HEK293 (cell line): ENCODE data around the gene CADPS2.

Source experiments
- CTCF ChIA-PET: fragments of 350-600 bp; formaldehyde crosslinking; extraction: SDS; loops from one replicate; lab custom pipeline; 2021; ENCODE audit warnings: antibody characterized with exemption; lab: Yijun Ruan, JAX
- POLR2A ChIA-PET: fragments of 300-600 bp; formaldehyde crosslinking; extraction: SDS; loops from one replicate; lab custom pipeline; 2020; ENCODE audit warnings: antibody characterized with exemption, inconsistent platforms; lab: Yijun Ruan, JAX
- H3K27ac ChIP-seq: fragments of 200-500 bp; sonication (Bioruptor generic); 2 replicates; pipeline ENCODE4 v1.5.1; 2014; ENCODE audit warnings: low read depth, low read length, control low read depth, inconsistent platforms; ENCODE audit errors: extremely low read depth
- H3K36me3 ChIP-seq, 2 experiments: fragments of 200-500 bp in 1 of 2; sonication (Bioruptor generic) in 1 of 2; 1 replicate in 1 of 2; 2 replicates in 1 of 2; pipeline ENCODE4 v1.5.1; 2014 to 2017; ENCODE audit warnings: inconsistent platforms in 2 of 2, low read length in 2 of 2; ENCODE audit not compliant: control insufficient read depth in 2 of 2, insufficient read depth in 1 of 2
- H3K4me1 ChIP-seq: fragments of 200-500 bp; sonication (Bioruptor generic); 2 replicates; pipeline ENCODE4 v1.5.1; 2014; ENCODE audit warnings: mild to moderate bottlenecking, low read length, inconsistent platforms; ENCODE audit not compliant: control insufficient read depth, insufficient read depth
- H3K4me3 ChIP-seq: 2 replicates; pipeline ENCODE4 v1.5.1; 2011; ENCODE audit warnings: low read depth, mild to moderate bottlenecking, control low read depth, low read length, moderate library complexity
- H3K9me3 ChIP-seq: fragments of 200-500 bp; sonication (Bioruptor generic); 2 replicates; pipeline ENCODE4 v1.5.1; 2014; ENCODE audit warnings: low read depth, low read length, inconsistent platforms; ENCODE audit not compliant: control insufficient read depth, insufficient read depth
- CTCF ChIP-seq: fragments of 450-650 bp; formaldehyde crosslinking; IDR thresholded peaks from 2 replicates; pipeline ENCODE4 v1.5.1; 2016; ENCODE audit warnings: missing biosample characterization, missing genetic modification characterization
- MZF1 ChIP-seq: fragments of 450-650 bp; formaldehyde crosslinking; IDR thresholded peaks from 2 replicates; pipeline ENCODE4 v1.5.1; 2017; ENCODE audit warnings: missing biosample characterization, missing genetic modification characterization, borderline replicate concordance
- PBX3 ChIP-seq: sonication (generic); formaldehyde crosslinking; IDR thresholded peaks from 2 replicates; pipeline ENCODE4 v1.8.1; 2022; ENCODE audit warnings: mild to moderate bottlenecking, moderate library complexity, missing genetic modification reagents
- PRDM10 ChIP-seq: fragments of 450-650 bp; formaldehyde crosslinking; IDR thresholded peaks from 2 replicates; pipeline ENCODE4 v1.5.1; 2016; ENCODE audit warnings: missing biosample characterization, missing genetic modification characterization
- ZBTB11 ChIP-seq: fragments of 450-650 bp; formaldehyde crosslinking; conservative IDR thresholded peaks from 2 replicates; pipeline ENCODE4 v1.5.1; 2016; ENCODE audit warnings: low read depth, missing biosample characterization, missing genetic modification characterization
- ZBTB6 ChIP-seq: fragments of 450-650 bp; formaldehyde crosslinking; IDR thresholded peaks from 2 replicates; pipeline ENCODE4 v1.5.1; 2017; ENCODE audit warnings: missing biosample characterization, missing genetic modification characterization
- ZIC2 ChIP-seq: fragments of 450-650 bp; formaldehyde crosslinking; IDR thresholded peaks from 2 replicates; pipeline ENCODE4 v1.5.1; 2016; ENCODE audit warnings: missing biosample characterization, missing genetic modification characterization
- ZNF280C ChIP-seq: fragments of 450-650 bp; formaldehyde crosslinking; IDR thresholded peaks from 2 replicates; pipeline ENCODE4 v1.5.1; 2016; ENCODE audit warnings: missing biosample characterization, missing genetic modification characterization
- ZNF324 ChIP-seq: fragments of 450-650 bp; formaldehyde crosslinking; IDR thresholded peaks from 2 replicates; pipeline ENCODE4 v1.5.1; 2016; ENCODE audit warnings: missing biosample characterization, missing genetic modification characterization
- ZNF391 ChIP-seq: fragments of 450-650 bp; formaldehyde crosslinking; IDR thresholded peaks from 2 replicates; pipeline ENCODE4 v1.5.1; 2016; ENCODE audit warnings: low read depth, missing biosample characterization, missing genetic modification characterization, borderline replicate concordance
- ZNF416 ChIP-seq: fragments of 450-650 bp; formaldehyde crosslinking; IDR thresholded peaks from 2 replicates; pipeline ENCODE4 v1.5.1; 2016; ENCODE audit warnings: missing biosample characterization, missing genetic modification characterization
- ZNF510 ChIP-seq: fragments of 450-650 bp; formaldehyde crosslinking; IDR thresholded peaks from 2 replicates; pipeline ENCODE4 v1.5.1; 2018; ENCODE audit warnings: mild to moderate bottlenecking, missing genetic modification characterization, missing biosample characterization; ENCODE audit not compliant: insufficient replicate concordance
- ZNF549 ChIP-seq: fragments of 450-650 bp; IDR thresholded peaks from 2 replicates; pipeline ENCODE4 v1.5.1; 2018; ENCODE audit warnings: missing biosample characterization, missing genetic modification characterization, mild to moderate bottlenecking, inconsistent platforms, moderate library complexity
- ZNF843 ChIP-seq: fragments of 450-650 bp; formaldehyde crosslinking; IDR thresholded peaks from 2 replicates; pipeline ENCODE4 v1.5.1; 2016; ENCODE audit warnings: missing biosample characterization, missing genetic modification characterization

The CADPS2 gene

GRCh38 chr7:122619664-122620063 is 266.6 kb downstream of the CADPS2 start:
- TF ChIP-seq PRDM10 = no peak
- no peak for TF ChIP-seq MZF1 (tag by site-specific recombination)
- TF ChIP-seq ZNF510 (tag by site-specific recombination) = no peak
- TF ChIP-seq ZIC2 (tag by site-specific recombination) = no peak
- TF ChIP-seq CTCF (tag by site-specific recombination) = no peak
- no peak for TF ChIP-seq PBX3 (CRISPR knock-in tag)
- TF ChIP-seq ZNF391 (tag by site-specific recombination) = no peak
- no peak for TF ChIP-seq ZNF416 (tag by site-specific recombination)
- no peak for TF ChIP-seq ZNF280C (tag by site-specific recombination)
- TF ChIP-seq ZBTB6 (tag by site-specific recombination) = no peak
- no peak for TF ChIP-seq ZNF324 (tag by site-specific recombination)
- TF ChIP-seq ZNF549 (tag by site-specific recombination) = no peak
- no peak for TF ChIP-seq ZNF843 (tag by site-specific recombination)
- TF ChIP-seq ZBTB11 (tag by site-specific recombination) = no peak
- H3K4me1 ChIP-seq = no peaks in the 10 kb centered on the region
- ChIA-PET CTCF (no interaction called here), POLR2A (no interaction called here)
- H3K4me3 ChIP-seq = no peak overlapping the region
- no peaks in the 10 kb centered on the region for H3K36me3 ChIP-seq
- no peaks in the 10 kb centered on the region for H3K9me3 ChIP-seq
- H3K27ac ChIP-seq = no peak overlapping the region
